CD4-positive, alpha-beta T cell treated with Interferon alpha-2 for 1 hour (primary cell): ENCODE data around the gene GLDN.
"Not testable (repeated sequence)": the region's sequence is repeated elsewhere in the genome, so short reads cannot be mapped to it uniquely, and the experiment has no call there.

Source experiments
- DNase-seq, 2 donors: peaks; one replicate each; pipeline ENCODE4 v3.0.0-alpha.2; 2020 to 2022

The GLDN gene

GRCh38 chr15:51390966-51391422, 49.5 kb downstream of the GLDN start:
- DNase-seq = no peak

- DNase-seq = no peak
These were observed 55.5 kb downstream of the GLDN start for GRCh38 chr15:51396921-51397320.

- DNase-seq = no peak
These were observed 57.2 kb downstream of the GLDN start for GRCh38 chr15:51398626-51399025.

DNA sequence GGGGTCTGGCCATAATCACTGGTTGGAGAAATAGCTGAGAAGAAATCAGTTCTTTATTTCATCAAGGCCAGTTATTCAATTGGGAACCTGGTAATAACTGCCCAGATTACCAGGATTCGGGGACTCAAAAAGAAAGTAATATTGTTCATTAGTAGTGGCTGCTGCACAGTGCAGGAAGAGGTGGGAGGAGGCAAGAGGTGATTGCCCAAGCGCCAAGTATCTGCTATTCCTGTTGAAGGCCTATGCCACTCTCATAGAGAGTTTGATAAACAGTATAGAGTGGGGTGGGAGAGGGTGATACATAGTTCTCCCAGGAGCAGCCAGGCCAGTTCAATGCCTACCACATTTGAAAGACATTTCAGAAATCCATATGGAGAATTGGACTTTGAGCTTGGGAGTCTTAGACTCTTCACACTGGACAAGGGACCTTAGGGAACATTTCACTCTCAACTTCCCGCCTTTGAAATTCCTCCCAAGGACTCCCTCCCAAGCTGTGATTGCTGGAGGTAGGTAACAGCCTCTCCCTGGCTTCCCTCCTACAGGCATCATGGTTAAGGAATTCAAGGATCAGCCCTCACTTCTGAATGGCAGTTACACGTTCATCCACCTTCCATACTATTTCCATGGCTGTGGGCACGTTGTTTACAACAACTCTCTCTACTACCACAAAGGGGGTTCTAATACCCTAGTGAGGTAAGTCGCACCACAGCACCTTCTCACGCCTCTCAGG, 59.8 kb downstream of the GLDN start:
- no peak for DNase-seq

DNA sequence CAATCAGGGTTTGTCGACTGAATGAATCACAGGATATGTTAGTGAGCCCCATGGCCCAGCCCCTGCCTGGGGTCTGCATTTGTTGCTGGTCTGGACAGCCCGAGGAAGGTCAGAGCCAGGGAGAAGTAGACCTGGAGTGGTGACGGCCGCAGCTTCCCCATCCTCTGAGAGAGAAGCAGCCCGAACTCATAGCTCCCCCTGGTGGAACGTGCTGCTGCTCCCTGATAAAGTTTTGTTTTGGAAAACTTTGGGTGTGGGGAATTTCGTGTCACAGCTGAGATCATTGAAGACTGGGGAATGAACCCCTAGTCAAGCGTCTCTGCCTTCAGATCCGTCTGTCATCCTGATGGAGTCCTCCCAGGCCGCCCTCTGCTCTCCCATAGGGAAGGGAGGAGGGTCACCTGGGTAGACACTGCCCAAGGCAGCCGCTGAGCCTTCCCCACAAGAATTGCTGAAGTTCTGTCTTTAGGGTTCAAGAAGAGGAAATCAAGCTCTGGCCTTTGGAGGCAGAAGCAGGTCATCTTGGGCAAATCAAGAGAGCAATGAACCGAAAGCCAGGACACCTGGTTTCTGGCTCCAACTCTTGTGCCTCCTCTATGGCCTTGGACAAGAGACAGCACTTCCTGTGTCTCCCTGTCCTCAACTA, 60.5 kb downstream of the GLDN start:
- peak in 1 of 2 donors; percentile 14 for DNase-seq

DNA sequence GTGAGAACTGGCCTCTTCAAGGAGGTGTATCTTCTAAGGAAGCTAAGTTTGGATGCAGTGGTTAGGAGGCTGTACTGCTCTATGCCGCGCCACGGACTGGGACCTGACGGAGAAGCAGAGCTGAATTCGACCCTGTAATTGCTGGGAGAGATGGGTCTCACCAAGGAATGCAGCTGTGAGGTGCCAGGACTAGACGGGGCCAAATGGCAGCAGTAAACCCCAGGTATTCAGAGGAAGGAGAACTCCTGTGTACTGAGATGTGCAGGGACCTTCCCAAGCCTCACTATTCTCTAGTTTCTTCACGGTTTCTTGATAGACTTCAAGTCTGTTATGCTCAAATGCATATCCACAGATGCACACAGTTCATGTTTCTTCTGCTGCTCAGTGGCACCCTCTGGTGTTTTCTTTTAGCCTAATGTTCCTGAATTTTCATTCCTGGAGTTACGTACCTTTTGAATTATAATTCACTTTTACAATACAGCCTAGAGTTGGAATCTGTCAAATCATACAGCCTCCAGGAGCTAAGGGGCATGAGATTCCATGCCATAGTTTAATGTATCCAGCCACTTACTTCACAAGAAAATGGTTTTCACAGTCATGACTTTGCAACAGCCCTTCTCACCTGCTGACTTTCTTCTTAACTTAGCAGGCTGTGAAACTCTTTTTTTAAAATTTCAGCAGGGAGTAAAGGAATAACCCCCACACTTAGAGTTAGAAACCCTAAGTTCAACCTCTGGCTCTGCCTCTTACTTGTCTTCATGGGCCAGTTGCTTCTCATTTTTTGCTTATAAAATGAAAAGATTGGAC, 61.8 kb downstream of the GLDN start:
- no peak for DNase-seq

GRCh38 chr15:51403946-51404695, 62.7 kb downstream of the GLDN start:
- DNase-seq = no peak

- DNase-seq = no peak
These were observed 64.5 kb downstream of the GLDN start for GRCh38 chr15:51405693-51406523.

- no peak for DNase-seq
These were observed 72.9 kb downstream of the GLDN start for GRCh38 chr15:51414256-51414860.

DNA sequence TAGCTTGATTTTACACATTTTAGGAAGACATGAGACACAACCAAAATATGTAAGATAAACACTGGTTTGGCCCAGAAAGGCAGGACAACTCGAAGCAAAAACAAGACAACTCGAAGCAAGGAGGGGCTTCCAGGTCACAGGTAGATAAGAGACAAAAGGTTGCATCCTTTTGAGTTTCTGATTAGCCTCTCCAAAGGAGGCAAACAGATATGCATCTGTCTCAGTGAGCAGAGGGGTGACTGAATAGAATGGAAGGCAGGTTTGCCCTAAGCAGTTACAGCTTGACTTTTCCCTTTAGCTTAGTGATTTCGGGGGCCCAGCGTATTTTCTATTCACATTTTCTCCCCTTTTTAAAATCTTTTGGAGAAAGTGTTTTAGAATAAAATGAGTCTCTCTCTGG, 74.7 kb downstream of the GLDN start:
- DNase-seq = no peak

DNA sequence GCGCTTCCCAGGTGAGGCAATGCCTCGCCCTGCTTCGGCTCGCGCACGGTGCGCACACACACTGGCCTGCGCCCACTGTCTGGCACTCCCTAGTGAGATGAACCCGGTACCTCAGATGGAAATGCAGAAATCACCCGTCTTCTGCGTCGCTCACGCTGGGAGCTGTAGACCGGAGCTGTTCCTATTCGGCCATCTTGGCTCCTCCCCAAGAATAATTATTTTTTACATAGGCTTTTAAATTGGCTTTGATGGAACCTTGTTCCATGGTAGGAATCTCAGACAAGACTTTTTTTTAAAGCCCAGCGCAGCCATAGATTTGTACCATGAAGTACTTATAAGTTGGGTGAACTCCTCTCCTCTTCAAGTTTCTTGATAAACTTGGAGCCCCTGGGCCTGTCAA, 81.6 kb downstream of the GLDN start:
- not testable (repeated sequence) for DNase-seq

- DNase-seq = no peak
These were observed 83.3 kb downstream of the GLDN start for GRCh38 chr15:51424780-51425179.

GRCh38 chr15:51425517-51426040, 84.1 kb downstream of the GLDN start:
- DNase-seq = no peak

- DNase-seq = no peak
These were observed 97.1 kb downstream of the GLDN start for GRCh38 chr15:51438526-51438925.

- no peak for DNase-seq
These were observed 101.9 kb downstream of the GLDN start for GRCh38 chr15:51443282-51443914.

DNA sequence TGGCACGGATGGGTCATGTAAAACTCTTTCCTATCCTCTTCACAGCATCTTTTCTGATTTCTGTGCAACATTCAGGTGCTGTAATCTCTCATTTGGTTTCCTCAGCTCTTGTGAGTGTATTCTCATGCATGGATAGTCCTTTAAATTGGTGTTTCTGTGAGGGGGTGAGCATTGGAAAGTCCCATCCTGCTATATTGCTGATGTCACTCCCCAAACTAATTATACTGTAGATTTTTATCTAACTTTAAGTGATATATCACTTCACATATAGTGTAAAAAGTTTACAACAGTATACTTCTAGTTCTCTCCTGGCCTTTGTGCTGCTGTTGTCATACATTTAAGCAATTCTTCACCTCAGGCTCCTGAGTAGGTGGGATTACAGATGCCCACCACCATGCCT, 102.7 kb downstream of the GLDN start:
- DNase-seq = no peak

DNA sequence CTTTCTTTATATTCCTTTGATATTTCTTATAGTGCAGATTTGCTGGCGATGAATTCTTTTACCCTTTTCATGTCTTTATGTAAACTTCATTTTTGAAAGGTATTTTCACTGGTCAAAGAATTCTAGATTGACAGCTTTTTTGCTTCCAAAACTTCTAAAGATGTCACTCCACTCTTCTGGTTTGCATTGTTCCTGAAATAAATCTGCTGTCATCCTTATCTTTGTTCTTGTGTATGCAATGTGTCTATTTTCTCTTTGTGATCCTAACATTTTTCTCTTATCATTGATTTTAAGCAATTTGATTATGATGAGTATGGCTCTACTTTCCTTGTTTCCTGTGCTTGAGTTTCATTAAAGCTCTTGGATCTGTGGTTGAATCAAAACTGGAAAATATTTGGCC, 103.4 kb downstream of the GLDN start:
- DNase-seq = no peak

GRCh38 chr15:51446029-51446744, 104.7 kb downstream of the GLDN start:
- DNase-seq = not testable (repeated sequence)

DNA sequence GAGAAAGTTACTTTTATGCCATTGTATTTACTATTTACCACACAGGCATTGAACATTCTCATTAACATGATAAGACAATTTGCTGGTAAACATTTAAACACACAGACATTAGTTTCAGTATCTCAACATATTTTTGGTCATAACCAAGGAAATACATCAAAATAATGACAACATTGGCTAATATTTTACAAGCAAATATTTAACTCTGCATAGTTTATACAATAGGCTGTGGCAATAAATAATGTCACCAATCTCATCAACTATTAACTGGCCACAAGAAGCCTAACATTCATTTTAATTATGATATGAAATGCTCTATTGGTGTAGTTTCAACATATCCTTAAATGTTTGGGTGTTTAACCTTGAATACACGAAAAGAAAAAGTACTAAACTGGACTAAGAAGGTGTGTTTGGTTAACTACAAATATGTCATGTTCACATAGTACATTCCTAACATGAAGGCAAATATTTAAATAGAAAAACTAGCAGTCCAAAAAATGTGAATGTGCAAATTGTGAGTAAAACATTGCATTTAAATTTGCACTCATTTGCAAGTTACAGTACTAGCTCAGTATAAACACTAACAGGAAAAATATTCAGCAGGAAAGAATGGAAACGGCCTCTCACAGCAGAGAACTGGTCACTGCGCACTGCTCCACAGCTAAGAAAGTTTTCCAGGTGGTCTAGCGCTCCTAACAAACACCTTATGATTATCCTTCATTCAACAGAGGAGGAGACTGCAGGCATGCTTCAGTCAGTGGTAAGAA, 106.6 kb downstream of the GLDN start:
- no peak for DNase-seq
